Activated T-helper 17 cell treated with anti-CD3 and anti-CD28 coated beads, Interleukin-2, amount 50 U/mL, for 72 hours (primary cell): ENCODE measurements around the gene HTRA3. TPM values are rescaled to one million over a fixed set of nuclear protein-coding genes. Genes with fewer than 3 reads are reported as not detected.

Experiments used
- ATAC-seq: fragments of 150-1000 bp; cut with Tn5 transposase; replicated peaks from 2 replicates; pipeline ENCODE4 v1.10.0; 2021; ENCODE audit warnings: mild to moderate bottlenecking, moderate library complexity
- H3K27ac Mint-ChIP-seq: one replicate; pipeline ENCODE4 v1.8.0; 2022; ENCODE audit warnings: mixed read lengths
- H3K27me3 Mint-ChIP-seq: one replicate; pipeline ENCODE4 v1.8.0; 2022; ENCODE audit warnings: mixed read lengths
- H3K36me3 Mint-ChIP-seq: one replicate; pipeline ENCODE4 v1.8.0; 2022; ENCODE audit warnings: low read depth, mild to moderate bottlenecking, mixed read lengths
- H3K4me1 Mint-ChIP-seq: one replicate; pipeline ENCODE4 v1.8.0; 2022; ENCODE audit warnings: mixed read lengths
- H3K4me3 Mint-ChIP-seq: one replicate; pipeline ENCODE4 v1.8.0; 2022; ENCODE audit warnings: mild to moderate bottlenecking, mixed read lengths
- H3K9me3 Mint-ChIP-seq: one replicate; pipeline ENCODE4 v1.8.0; 2022; ENCODE audit warnings: mixed read lengths
- total RNA-seq, 2 donors: library from RNA; stranded (reverse); gene quantifications; one replicate each; pipeline ENCODE4 v1.2.3, GENCODE V29; 2022

Gene HTRA3
- total RNA-seq, 2 donors from 2014 or later: not detected

DNA sequence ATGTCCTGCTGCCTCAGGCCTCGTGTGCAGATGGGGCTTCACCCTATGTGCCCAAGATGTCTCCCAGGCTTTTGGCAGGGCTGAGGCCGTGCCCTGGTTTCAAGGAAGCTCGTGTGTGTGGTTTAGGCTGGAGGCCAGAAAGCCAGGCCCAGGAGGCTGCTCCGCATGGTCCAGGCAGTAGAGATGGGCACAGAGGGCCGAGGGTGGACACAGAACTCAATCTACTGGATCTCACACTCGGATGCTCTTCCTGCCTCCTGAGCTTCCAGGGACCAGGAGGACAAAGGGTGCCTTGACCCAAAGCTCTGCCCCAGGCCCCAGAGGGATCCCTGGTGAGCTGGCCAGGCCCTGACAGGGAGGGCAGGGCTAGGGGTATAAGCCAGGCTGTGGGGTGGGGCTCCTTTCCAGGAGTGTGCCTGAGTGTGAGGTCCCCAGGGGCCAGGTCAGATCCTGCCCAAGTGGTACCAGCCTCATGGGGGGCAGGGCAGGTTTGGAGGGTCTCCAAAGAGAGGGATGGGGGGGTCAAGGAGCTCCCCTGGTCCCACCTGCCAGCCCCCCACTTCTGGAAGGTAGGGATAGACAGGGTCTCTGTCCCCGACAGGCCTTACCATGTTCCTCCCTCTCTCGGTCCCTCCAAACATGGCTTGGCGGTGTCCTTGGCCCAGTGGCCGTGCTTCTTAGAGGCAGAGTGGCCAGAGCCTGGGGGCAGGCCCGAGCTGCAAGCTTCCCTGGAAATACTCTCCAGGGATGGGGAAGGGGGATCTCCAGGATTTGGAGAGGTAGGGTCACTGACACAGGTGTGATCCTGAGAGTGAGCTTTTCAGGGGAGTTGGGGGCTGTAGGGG is 23.8 kb downstream of the HTRA3 start:
- Mint-ChIP-seq H3K9me3 (peaks cover 5% of the 10 kb centered on the region), H3K4me3 (no peak overlapping the region), H3K27ac (no peak overlapping the region), H3K4me1 (no peaks in the 10 kb centered on the region), H3K36me3 (no peaks in the 10 kb centered on the region), H3K27me3 (peaks cover 7% of the 10 kb centered on the region)
- ATAC-seq: no peak

DNA sequence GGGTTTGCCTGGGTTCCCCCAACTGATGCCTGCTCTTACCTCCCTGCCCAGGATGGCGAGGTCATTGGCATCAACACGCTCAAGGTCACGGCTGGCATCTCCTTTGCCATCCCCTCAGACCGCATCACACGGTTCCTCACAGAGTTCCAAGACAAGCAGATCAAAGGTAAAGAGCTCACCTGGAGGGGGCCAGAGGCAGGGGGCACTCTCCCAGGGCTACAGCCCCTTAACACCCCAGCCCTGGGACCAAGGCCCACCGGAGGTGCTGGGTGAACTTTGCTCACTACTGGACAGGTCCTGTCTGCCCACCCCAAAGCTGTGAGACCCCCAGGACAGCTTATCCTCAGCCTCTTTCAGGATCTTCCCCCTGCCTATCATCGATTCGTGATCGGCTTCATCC is 24.5 kb downstream of the HTRA3 start:
- H3K27ac Mint-ChIP-seq: no peak overlapping the region
- no peaks in the 10 kb centered on the region for H3K36me3 Mint-ChIP-seq
- H3K27me3 Mint-ChIP-seq: peaks cover 10% of the 10 kb centered on the region
- peaks cover 5% of the 10 kb centered on the region for H3K9me3 Mint-ChIP-seq
- no peak for ATAC-seq
- no peaks in the 10 kb centered on the region for H3K4me1 Mint-ChIP-seq
- no peak overlapping the region for H3K4me3 Mint-ChIP-seq

DNA sequence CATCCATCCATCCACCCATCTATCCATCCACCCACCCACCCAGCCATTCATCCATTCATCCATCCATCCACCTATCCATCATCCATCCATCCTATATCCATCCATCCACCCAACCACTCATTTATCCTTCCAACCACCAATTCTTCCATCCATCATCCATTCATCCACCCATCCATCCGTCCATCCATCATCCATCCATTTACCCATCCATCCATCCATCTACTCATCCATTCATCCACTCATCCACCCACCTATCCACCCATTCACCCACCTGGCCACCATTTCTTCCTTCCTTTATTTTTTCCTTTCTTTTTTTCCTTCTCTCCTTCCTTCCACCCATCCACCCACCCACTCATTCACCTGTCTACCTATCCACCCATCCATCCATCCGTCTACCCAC is 25.2 kb downstream of the HTRA3 start:
- no peak overlapping the region for H3K4me3 Mint-ChIP-seq
- peaks cover 5% of the 10 kb centered on the region for H3K9me3 Mint-ChIP-seq
- no peaks in the 10 kb centered on the region for H3K36me3 Mint-ChIP-seq
- peaks cover 10% of the 10 kb centered on the region for H3K27me3 Mint-ChIP-seq
- no peak overlapping the region for H3K27ac Mint-ChIP-seq
- no peak for ATAC-seq
- no peaks in the 10 kb centered on the region for H3K4me1 Mint-ChIP-seq

DNA sequence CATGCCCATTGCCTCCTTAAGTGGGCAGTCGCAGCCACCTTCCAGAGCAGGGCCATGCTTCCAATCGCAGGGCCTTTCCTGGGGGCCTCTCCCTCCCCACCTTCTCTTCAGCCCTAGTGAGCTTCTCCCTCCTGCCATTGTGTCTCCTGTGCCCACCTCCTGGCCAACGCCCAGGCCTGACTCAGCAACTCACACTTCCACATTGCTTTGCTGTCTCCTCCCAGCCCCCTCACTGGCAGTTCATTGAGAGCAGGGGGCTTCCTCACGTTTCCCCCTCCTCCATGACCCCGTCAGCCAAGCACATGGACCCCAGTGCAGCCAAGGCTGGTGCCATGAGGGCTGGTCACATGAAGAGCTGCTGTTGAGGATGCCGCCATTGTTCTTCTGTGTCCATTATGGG is 25.9 kb downstream of the HTRA3 start:
- Mint-ChIP-seq H3K27ac (no peak overlapping the region), H3K36me3 (no peaks in the 10 kb centered on the region), H3K4me1 (no peaks in the 10 kb centered on the region), H3K27me3 (peaks cover 10% of the 10 kb centered on the region), H3K4me3 (no peak overlapping the region), H3K9me3 (peaks cover 5% of the 10 kb centered on the region)
- ATAC-seq: no peak

DNA sequence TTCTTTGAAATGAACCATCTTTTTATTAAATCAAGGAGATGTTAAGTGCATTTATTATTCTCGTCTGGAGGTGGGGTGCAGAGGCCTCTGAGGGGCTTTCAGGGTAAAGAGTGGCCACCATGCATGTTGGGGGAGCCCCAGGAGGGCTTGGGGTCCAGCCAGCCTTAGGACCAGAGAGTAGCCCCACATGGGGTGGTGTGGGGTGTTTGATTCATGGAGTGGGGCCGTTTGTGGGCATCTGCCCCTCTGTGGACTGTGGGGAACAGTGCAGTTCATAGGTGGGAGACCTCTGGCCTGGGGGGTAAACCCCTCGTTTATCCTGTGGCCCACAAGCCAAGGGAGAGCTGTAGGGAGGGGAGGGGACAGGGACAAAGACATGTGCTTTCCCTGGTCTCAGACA is 26.9 kb downstream of the HTRA3 start:
- no peak overlapping the region for H3K27ac Mint-ChIP-seq
- H3K9me3 Mint-ChIP-seq: peaks cover 11% of the 10 kb centered on the region
- no peak for ATAC-seq
- peaks cover 10% of the 10 kb centered on the region for H3K27me3 Mint-ChIP-seq
- no peaks in the 10 kb centered on the region for H3K4me1 Mint-ChIP-seq
- H3K36me3 Mint-ChIP-seq: no peaks in the 10 kb centered on the region
- no peak overlapping the region for H3K4me3 Mint-ChIP-seq

DNA sequence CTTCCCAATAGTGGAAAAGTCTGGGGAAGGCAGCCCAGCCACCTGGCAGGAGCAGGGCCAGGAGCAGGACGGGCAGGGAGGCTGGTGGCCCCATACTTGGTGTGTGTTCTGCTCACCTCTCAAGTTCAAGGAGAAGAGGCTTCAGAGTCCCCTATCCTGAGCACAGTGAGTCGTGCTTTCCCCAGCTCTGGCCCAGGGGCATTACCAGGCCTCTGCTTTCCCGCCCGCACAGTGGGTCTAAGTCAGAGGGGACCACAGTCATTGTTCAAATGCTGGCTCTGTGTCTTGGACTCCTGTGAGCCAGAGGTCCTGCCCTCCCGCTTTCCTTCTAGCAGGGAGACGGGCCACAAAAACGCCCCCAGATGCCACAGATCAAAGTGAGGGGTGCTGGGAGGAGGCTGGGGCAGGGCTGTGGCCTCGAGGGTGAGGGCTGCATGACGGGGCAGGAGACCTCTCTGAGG is 27.6 kb downstream of the HTRA3 start:
- H3K4me1 Mint-ChIP-seq: no peaks in the 10 kb centered on the region

DNA sequence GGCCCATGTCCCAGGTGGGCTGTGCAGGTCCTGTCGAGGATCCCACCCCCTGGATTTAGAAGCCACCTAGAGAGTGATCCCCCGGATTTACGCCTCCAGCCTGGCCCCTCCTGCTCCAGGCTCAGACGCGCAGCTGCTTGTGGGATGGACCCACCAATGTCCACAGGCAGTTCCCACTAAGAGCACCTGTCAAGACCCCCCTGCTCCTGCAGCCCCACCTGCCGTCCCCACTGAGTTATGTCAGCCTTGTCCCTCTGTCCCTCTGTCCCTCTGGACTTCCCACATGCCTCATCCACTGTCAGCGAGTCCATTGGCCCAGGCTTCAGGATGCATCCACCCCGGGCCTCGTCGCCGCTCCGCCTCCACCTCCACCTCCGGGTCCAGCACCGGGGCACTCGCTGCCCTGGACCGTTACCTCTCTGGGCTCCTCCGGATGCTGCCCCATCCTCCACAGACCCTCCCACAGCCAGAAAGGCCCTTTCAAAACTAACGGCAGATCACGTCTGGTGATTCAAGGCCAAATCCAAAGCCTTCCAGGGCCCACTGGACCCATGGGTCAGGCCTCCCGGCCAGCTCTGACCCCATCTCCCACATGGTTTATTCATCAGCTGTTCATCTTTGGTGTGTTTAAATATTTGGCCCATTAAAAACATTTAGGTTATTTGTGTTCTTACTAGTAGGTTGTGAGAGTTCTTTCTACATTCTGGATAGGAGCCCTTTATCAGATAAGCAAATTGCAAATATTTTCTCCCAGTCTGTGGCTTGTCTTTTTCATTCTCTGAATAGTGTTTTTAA is 28.3 kb downstream of the HTRA3 start:
- Mint-ChIP-seq H3K27me3 (peaks cover 16% of the 10 kb centered on the region), H3K9me3 (peaks cover 11% of the 10 kb centered on the region), H3K4me3 (no peak overlapping the region), H3K4me1 (no peaks in the 10 kb centered on the region), H3K36me3 (no peaks in the 10 kb centered on the region), H3K27ac (no peak overlapping the region)
- ATAC-seq: no peak

More for the DNA sequence above, 27.6 kb downstream of the HTRA3 start:
- Mint-ChIP-seq H3K4me3 (no peak overlapping the region), H3K9me3 (peaks cover 11% of the 10 kb centered on the region), H3K27me3 (peaks cover 12% of the 10 kb centered on the region), H3K36me3 (no peaks in the 10 kb centered on the region), H3K27ac (no peak overlapping the region)
- no peak for ATAC-seq

DNA sequence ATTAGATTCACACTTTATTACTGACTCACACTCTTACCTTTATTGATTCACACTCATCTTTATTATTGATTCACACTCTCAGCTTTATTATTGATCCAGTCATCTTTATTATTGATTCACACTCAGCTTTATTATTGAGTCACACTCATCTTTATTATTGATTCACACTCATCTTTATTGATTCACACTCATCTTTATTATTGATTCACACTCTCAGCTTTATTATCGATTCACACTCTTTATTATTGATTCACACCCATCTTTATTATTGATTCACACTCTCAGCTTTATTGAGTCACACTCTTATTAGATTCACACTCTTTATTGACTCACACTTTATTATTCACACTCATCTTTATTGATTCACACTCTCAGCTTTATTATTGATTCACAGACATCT is 31.3 kb downstream of the HTRA3 start:
- Mint-ChIP-seq H3K9me3 (peaks cover 6% of the 10 kb centered on the region), H3K4me3 (no peak overlapping the region), H3K27me3 (peaks cover 11% of the 10 kb centered on the region), H3K36me3 (no peaks in the 10 kb centered on the region), H3K27ac (no peak overlapping the region), H3K4me1 (no peaks in the 10 kb centered on the region)
- ATAC-seq: no peak

DNA sequence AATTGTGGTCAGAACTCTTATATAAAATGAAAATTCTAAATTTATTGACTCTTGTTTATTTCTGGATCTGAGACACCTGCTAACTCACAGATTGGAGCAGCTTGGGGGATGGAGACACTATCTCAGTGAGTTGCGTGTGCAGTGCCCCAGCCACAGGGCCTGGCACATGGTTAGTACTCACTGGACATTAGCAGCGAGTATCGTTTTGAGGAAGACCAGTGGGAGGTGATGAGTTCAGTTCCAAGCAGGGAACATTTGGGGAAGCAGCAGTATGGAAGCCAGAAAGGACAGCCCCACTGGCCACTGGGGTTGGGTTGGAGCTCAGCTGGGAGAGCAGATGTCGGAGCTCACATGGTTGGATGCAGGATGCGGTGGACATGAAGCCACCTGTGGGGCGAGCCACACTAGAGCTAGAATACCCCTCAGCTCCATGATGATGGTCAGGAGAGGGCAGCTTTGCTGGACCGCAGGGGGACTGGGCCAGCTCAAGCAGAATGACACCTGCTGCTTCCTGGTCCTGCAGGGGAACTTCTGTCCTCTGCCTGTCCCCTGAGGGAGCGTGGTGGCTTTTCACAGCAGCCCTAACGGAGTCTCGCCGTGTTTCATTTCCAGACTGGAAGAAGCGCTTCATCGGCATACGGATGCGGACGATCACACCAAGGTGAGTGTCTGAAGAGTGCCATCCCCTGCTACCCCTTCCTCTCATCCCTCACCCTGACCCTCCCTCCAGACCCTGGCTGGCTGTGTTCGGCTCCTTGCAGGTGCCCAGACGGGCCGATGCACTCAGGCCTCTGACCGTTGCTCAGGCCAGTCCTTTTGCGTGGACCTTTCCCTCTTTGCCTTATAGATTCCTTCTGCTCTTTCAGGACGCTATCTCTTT is 32.5 kb downstream of the HTRA3 start:
- no peaks in the 10 kb centered on the region for H3K4me1 Mint-ChIP-seq
- H3K4me3 Mint-ChIP-seq: no peak overlapping the region
- H3K36me3 Mint-ChIP-seq: no peaks in the 10 kb centered on the region
- peaks cover 6% of the 10 kb centered on the region for H3K9me3 Mint-ChIP-seq
- no peak for ATAC-seq
- no peak overlapping the region for H3K27ac Mint-ChIP-seq
- peaks cover 11% of the 10 kb centered on the region for H3K27me3 Mint-ChIP-seq

DNA sequence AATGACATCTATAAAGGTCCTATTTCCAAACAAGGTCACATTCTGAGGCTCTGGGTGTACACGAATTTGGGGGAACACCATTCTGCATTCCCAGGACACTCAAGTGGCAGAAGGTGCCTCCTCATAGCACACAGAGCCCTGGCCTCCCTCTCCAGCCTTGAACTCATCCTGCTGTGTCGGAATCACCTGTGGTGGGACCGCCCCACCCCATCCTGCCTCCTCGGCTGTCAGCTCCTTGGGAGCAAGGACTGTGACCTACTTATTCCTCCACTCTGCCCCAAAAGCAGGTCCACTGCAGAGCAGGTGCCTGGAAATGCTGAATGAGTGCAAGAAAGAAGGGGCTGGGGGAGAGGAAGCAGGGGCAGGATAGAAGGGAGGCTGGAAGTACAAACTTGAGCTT is 33.5 kb downstream of the HTRA3 start:
- H3K4me3 Mint-ChIP-seq: no peak overlapping the region
- no peak overlapping the region for H3K27ac Mint-ChIP-seq
- H3K9me3 Mint-ChIP-seq: peaks cover 6% of the 10 kb centered on the region
- H3K4me1 Mint-ChIP-seq: no peaks in the 10 kb centered on the region
- no peak for ATAC-seq
- no peaks in the 10 kb centered on the region for H3K36me3 Mint-ChIP-seq
- peaks cover 11% of the 10 kb centered on the region for H3K27me3 Mint-ChIP-seq

DNA sequence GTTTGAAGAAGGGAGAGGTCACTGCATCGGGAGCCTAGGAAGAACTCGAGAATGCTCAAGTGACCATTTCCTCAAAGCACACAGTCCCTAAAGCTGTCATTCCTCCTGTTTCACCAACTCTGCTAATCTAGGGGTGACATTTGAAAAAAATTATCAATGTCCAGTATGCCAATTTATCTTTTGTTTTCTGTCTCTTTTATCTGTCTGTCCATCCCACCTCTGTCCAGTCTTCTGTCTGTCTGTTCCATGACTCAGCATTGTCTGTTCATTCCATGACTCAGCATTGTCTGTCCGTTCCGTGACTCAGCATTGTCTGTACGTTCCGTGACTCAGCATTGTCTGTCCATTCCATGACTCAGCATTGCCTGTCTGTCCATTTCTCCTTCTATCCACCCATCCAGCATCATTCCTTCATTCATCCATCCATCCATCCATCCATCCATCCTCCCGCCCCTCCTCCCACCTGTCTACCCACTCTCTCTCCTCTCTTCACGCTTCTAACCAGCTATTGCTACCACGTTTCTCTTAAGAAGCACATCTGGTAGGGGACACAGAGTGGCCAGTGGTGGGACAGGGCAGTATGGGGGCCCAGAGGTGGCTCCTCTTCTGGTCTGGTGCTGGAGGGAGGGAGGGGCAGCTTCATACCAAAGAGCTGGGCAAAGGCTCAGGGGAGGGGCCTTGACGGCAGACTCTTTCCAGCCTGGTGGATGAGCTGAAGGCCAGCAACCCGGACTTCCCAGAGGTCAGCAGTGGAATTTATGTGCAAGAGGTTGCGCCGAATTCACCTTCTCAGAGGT is 34.1 kb downstream of the HTRA3 start:
- Mint-ChIP-seq H3K27ac (no peak overlapping the region), H3K4me3 (no peak overlapping the region)

DNA sequence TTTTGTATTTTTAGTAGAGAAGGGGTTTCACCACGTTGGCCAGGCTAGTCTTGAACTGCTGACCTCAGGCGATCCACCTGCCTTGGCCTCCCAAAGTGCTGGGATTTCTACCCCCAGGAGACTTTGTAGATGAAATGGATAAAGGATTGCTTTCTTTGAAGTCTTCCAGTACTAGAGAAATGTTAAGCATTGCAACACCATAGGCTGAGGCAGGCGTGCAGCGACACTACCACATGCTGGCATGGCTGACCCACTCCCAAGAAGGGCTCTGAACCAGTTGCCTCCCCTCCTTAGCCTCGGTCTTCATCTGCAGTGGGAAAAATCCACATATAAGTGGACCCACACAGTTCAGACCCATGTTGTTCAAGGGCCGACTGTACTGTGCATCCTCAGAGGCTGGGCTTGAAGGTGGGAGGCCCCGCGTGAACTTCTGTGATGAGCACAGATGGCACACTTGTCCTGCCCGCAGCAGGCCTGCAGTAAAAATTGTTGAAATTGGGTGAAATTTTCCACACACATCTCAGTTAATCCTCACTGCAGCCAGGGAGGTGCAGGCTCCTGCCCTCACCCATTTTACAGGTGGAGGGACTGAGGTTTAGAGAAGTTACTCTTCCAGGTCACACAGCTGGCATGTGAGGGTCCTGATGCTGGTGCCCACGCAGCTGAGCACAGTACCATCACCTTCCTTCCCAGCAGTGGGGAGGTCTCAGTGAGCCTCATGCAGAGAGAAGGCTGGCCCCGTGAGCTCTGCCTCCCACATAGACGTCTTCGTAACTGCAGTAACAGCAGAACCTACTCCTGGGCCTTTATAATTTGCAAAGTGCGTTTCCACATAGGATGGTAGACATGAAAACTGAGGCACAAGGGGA is 35.5 kb downstream of the HTRA3 start:
- Mint-ChIP-seq H3K27me3 (peaks cover 11% of the 10 kb centered on the region), H3K36me3 (no peaks in the 10 kb centered on the region), H3K4me3 (no peak overlapping the region), H3K9me3 (peaks cover 6% of the 10 kb centered on the region), H3K4me1 (no peaks in the 10 kb centered on the region), H3K27ac (no peak overlapping the region)
- ATAC-seq: no peak

More for the DNA sequence above, 34.1 kb downstream of the HTRA3 start:
- H3K27me3 Mint-ChIP-seq: peaks cover 11% of the 10 kb centered on the region
- no peak for ATAC-seq
- no peaks in the 10 kb centered on the region for H3K36me3 Mint-ChIP-seq
- peaks cover 6% of the 10 kb centered on the region for H3K9me3 Mint-ChIP-seq
- no peaks in the 10 kb centered on the region for H3K4me1 Mint-ChIP-seq
